HG02981 (cell line): Measurements from ENCODE around the gene RBFA.
A peak's percentile ranks its signal among the peaks of the same experiment; 100 is the strongest.
"Not testable (repeated sequence)": the region's sequence is repeated elsewhere in the genome, so short reads cannot be mapped to it uniquely, and the experiment has no call there.

Experiments used
- ATAC-seq: cut with Tn5 transposase; IDR thresholded peaks from one replicate; pipeline ENCODE4 v1.9.1; 2021; ENCODE audit warnings: mild to moderate bottlenecking, moderate library complexity; ENCODE audit not compliant: unreplicated experiment

The RBFA gene

DNA sequence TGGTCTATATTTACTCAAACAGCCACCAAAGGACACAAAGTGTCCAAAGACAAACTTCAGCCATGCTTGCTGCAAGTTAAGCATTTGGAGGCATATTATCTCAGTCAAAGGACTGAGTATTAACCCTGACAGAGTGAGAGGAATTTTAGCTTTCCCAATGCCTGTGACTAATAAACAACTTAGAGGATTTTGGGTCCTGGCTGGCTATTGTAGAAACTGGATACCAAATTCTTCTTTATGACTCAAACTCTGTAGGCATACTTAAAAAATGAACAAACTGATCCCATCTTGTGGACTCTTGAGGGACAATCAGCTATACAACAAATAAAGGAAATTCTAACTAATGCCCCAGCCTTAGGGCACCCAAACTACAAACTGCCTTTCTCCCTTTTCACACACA lies 6.5 kb upstream of the RBFA start:
- not testable (repeated sequence) for ATAC-seq

DNA sequence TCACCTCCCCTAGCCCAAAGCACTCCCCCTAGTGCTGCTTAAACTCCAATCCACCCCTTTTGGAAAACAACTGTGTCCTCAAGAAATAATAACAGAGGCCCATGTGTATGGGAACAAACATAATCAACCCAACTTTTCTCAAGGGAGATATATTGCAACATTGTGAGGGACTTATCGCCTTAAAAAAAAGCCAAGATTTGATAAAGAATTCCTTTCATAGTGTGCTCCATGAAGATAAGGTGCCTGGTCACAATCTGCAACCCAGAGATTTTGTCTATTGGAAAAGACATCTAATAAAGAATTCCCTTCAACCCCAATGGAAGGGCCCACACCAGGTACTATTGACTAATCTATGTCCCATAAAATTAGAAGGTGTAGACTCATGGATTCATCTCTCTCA lies 4.5 kb upstream of the RBFA start:
- ATAC-seq: no peak

DNA sequence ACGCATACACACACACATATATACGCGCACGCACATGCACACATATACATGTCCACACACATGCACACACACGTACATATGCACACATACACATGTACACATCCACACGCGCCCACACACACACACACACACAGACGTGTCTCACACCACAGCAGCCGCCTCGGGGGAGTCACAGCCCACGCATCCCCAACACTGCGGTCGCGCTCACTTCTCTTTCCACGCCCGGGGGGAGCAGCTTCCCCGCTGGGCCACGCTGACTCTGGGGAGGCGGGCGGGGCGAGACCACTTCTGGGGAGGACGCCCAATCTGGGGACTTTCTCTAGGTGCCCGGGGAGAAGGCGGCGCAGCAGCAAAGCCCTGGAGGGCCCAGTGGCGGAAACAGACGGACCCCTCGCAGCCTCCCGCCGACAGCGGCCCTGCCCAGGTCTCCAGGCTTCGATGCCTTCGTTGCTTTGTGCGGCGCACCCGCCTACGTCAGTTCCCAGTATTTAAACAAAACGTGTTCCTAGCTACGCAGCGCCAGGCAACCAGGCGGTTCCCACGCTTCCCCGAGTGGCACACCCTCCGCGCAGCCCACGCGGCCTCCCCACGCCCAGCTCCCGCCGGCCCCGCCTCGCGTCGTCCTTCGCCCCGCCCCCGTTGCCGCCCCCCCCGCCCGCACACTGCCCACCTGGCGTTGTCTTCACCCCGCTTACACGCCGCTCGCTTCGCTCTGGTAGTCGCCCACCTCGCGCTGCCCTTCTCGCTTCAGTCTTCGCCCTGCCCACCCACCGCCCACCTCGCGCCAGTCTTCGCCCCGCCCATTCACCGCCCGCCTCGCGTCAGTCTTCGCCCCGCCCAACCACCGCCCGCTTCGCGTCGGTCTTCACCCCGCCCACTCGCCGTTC lies 810 bp upstream of the RBFA start:
- peak; percentile 55 for ATAC-seq

DNA sequence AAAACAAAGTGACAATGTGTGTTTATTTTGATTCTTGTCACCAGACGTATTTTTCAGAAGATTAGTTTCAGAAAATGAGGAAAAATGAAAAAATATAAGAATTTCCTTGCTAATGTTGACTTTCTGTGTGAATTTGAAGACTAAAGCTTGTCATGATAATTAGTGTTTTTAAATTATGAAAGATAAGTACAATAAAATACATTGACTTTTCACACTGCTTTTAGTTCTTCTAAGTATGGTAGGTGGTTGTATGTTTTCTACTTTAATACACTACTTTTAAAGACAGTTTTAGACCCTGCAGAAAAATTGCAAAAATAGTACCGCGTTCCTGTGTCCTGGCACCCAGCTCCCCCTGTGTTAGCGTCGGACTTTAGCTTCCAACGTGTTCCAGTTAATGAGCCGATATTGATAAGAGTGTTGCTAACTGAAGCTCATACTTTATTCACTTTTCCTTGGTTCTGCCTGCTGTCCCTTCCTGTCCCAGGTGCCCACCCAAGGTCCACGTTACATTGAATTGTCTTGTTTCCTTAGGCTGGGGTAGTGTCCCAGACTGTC lies 695 bp downstream of the RBFA start:
- ATAC-seq: no peak

DNA sequence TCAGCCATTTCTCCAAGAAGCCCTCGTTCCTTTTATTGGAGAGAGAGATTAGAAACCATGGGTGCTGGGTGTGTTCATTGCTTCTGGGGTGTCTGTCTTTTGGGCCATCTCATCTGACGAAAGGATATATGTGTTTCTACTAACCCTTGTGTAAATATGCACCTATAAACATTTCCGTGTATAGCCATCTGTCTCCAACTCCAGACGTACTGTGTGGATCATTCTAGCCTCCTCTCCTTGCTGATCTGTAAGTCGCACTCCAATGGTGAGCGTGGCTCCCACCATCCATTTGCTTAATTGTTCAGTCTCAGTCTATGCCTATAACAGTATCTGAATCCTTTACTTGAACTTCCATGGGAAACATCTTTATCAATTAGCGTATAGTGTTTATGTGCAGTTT lies 1.8 kb downstream of the RBFA start:
- no peak for ATAC-seq

DNA sequence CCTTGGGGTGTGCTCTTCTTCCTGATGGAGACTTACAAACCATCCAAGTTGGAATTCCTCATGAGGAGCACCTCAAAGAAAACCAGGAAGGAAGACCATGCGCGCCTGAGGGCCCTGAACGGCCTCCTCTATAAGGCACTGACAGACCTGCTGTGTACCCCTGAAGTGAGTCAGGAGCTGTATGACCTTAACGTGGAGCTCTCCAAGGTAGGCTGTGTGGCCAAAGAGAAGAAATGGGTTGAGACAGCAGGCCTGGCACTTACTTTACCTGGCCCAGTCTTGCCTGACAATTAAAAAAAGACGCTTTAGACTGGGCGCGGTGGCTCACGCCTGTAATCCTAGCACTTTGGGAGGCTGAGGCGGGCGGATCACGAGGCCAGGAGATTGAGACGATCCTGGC lies 3.1 kb downstream of the RBFA start:
- ATAC-seq: no peak

DNA sequence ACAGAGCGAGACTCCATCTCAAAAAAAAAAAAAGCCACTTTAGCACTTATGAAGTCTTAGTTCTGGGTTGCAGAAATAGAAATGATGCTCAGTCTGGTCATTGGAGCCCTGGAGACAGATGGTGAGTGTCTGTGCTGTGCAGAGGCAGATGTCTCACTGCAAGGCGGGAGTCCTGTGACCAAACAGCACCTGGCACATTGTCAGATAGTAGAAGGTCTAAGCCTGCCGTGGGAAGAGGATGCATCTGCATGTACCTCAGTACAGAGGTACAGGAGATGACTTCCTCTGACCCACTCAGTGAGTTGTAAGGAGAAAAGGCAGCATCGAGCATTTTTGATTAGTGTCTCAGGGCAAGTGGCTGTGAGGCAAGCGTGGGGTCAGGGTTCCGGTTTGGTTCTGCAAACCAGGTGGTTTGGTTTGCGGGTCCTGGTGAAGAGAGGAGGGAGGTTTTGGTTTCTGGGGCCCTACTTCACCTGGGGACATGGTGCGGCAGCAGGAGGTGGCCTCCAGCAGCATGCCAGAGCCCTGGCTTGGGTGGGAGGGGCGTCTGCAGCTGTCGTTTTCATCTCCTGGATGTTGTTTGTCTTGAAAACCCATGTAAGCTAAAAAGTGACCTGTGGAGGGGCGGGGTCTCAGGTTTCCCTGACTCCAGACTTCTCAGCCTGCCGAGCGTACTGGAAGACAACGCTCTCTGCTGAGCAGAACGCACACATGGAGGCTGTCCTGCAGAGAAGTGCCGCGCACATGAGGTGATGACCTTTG lies 3.8 kb downstream of the RBFA start:
- no peak for ATAC-seq

DNA sequence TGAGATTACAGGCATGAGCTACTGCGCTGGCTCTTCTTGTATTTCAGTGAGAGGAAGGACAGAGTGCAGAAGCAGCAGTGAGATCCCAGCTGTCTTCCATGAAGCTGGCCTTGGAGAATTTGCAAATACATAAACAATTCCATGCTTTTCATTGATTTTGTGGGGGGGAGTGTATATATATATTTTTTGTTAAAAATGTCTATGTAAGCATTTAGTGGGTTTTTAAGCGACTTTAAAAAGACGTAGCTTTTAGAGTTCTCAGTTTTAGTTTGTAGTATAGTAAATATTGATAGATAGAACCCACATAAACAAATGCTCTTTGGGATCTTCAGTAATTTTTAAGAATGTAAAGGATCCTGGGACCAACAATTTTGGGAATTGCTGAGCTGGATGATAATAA lies 6.3 kb downstream of the RBFA start:
- ATAC-seq: no peak

DNA sequence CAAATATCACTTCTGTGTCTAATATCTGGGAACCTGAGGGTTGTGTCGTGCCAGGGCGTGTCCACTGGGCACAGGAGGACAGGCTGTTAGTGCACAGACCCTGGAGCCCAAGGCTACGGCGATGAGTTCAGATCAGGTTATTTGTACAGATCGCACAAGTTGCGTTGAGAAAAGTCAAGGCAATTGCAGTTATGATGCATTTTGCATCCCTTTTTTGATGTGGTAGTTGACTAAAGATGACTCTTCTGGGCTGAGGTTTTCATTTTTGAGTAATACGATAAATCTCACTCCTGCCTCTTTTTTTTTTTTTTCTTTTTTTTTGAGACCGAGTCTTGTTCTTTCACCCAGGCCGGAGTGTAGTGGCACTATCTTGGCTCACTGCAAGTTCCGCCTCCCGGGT lies 7.2 kb downstream of the RBFA start:
- ATAC-seq: no peak

DNA sequence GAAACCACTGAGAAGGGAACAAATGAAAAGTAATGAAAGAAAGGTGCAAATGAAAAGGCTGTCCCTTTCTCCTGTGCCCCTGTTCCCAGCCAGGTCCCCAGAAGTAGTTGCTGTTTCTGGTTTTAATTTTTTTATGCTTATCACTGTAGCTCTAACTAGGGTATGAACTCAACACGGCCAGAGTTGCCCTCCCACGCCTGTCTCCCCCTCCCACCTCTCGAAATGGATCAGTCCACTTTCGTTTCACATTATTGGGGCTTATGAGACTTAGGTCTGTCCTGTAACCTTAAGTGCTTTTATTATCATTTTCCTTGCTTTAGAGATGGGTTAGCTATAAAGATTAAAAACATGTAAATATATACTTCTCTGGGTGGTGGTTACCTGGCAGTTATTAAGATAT lies 8.6 kb downstream of the RBFA start:
- ATAC-seq: no peak

DNA sequence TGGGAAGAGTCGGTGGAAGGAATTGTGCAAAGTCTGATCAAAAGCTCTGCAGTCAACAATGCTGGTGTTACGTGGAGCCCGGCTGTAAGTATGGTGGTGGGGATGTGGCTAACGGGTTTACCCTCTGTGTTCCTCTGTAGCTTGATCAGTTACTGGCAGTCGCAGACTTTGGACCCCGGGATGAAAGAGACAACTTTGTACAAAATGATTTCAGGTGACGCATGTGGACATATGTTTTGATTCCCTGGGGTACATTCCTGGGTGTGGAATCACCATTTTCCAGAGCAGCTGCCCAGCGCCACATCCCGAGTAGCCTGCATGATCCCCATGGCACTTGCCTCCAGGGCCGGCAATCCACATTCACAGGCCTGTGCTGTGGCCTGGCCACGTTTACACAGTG lies 9.8 kb downstream of the RBFA start:
- ATAC-seq: no peak

DNA sequence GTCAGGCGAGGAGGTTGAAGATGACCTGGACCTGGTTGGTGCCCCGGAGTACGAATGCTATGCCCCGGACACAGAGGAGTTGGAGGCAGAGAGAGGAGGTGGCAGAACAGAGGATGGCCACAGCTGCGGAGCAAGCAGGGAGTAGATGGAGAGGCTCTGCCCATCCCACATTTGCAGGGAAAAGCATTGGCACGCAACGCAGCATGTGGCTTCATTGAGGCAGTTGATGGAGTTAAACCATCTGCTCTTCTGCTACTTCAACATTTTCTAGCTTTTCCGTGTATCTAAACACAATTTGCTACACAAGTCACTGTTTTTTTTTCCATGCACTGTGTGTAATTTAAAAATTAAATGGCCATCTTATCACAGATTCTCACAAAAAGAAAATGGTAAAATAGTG lies 11.8 kb downstream of the RBFA start:
- ATAC-seq: no peak

DNA sequence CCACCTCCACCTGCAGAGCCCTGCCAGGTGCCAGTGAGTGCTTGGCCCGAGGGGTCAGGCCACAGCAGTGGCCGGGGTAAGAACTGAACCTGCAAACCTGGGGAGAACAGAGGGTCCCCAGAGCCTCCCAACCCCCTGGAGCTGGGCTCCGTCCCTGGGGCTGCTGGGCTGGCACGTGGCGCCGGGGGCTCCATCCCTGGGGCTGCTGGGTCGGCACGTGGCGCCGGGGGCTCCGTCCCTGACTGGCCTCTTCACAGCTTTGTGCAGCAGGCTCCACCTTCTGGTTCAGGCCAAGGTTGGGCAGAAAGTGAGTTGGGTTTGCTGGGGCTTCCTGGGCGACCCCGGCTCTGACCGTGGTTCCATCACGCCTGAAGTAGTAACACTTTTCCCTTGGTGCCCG lies 12.2 kb downstream of the RBFA start:
- no peak for ATAC-seq

DNA sequence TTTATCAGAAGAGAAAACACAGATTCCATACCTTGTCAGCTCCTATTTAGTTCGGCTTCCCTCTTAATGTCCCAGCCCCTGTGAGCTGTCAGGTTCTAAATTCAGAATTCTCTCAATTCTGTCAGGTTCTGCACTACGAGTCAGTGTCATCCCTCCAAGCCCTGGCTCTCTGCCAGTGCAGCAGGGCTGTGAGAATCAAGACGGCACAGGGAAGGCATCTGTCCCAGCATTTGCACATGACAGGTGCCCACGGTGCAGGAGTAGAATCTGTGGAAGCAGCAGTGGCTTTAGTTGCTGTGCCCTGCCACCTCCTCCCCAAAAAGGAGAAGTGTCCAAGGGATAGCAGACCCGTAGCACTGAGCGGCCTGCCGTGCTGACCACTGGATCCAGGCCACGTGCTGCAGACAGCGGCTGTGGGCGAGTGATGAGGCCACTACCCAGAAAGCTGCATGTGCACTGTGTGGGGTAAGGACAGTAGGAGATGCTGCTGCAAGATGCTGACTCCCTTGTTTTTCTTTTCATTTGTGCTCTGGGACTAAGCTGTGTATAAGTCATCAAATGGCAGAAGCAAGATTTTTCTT lies 12.8 kb downstream of the RBFA start:
- no peak for ATAC-seq

DNA sequence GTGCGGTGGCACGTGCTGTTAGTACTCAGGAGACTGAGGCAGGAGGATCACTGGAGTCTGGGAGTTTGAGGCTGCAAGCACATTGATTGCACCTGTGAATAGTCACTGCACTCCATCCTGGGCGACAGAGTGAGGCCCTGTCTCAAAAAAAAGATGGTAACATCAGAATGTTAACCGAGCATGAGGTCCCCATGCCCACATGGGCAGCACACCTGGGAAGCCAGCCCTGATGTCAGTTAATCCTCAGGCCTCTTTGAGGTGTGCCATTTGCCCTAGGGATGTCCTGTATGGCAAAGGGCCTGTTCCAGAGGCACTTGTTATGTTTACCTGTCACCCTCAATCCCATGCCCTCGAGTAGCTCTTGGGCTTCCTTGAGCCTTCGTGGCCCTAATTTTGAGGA lies 16.6 kb downstream of the RBFA start:
- no peak for ATAC-seq

DNA sequence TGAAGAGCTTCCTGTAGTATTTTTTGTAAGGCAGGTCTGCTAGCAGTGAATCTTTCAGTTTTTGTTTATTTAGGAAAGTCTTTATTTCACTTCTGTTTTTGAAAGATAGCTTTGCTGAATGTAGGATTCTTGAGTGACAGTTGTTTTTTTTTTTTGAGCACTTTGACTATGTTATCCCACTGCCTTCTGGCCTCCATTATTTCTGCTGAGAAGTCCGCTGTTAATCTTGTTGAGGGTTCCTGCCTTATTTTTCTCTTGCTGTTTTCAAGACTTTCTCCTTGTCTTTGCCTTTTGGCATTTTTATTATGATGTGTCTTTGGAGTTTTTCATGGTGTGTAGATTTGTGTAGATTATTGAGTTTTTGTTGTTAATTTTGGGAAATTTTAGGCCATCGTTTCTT lies 21.9 kb downstream of the RBFA start:
- no peak for ATAC-seq

DNA sequence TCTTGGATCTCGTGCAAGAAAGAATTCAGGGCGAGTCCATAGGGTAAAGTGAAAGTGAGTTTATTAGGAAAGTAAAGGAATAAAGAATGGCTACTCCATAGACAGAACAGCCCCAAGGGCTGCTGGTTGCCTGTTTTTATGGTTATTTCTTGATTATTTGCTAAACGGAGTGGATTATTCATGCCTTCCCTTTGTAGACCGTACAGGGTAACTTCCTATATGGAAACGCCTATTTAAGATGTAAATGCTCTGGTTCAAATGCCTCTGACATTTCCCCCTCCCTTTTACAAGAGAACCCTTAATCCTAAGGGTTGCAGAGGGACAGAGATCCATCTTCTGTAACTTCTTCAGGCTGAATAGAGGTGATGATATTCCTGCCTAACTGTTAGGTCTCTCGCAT lies 25.7 kb downstream of the RBFA start:
- ATAC-seq: no peak

DNA sequence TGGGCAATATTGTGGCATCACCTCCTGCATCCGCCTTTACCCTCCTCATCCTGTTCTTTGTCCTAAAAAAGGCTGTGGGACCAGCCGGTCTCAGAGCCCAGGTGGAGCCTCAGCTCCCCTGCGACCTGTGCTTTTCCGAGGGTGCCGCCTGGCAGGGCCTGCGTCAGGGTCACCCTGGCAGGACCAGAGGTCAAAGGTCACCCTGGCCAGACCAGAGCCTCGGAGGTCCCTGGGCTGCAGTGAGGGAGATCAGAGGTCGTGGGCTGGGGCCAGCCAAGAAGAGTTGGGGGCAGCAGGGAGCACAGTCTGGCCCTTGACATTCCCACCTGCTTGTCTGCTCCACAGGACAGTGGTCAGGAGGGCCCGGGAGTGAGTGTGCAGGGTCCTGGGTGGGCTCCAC lies 31.5 kb downstream of the RBFA start:
- ATAC-seq: no peak

DNA sequence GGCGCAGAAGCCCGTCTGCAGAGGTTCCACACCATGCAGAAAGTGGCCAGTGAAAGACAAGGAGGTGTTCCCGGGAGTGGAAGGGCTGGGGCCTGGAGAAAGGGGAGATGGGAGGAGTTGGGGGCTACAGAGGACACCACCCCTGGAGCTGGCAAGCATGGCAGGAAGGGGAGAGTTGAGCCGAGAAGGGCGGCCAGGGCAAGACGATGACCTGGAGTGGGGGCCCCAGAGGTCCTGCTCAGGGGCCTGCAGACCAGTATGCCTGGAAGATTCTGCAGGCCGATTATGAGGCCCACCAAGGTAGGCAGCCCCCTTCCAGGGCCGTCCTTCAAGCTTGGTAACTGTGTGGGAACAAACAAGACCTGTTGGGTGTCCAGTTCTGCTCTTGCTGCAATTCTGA lies 33.1 kb downstream of the RBFA start:
- no peak for ATAC-seq

DNA sequence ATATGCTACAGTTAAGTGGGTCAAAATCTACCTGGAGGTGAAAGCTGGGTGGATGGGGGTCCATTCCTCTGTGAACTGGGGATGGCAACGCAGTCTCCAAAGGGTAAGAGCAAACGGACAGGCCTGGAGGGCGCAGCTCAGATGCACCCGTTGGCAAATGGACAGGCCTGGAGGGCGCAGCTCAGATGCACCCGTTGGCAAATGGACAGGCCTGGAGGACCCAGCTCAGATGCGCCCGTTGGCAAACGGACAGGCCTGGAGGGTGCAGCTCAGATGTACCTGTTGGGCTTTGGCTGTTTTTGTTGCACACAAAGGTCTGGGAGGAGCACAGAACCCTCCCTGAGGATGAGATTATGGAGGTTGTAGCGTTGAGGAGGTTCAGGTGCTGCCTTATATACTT lies 33.7 kb downstream of the RBFA start:
- ATAC-seq: no peak

DNA sequence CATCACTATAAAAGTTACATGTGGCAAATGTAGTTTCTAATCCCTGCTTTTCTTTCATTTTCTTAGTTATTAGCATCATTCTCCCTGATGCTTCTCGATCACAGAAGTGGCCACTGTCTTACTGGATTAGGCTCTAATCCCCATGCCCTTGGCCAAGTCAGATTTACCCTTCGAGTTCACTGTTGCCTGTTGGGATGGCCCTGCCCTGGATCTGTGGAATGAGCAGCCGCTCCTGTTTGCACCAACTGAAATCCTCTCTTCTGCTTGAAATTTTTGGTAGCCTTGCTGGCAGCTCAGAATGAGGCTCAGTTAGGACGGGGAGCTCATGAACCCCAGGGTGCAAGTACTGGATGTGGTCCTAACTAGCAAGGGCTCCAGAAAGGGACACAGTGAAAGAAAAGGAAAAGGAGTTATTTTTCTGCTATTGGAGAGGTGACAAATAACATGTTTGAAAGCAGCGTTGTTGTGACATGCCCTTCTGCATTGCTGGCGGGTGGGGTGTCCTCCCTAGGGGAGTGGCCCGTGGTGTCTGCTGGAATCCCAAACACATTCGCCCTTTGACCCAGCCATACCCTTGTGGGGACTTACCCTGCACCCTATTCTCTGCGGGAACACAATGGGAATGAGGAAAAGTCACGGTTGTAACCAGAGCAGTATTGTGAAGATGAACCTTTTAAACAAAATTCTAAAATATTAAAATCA lies 34.5 kb downstream of the RBFA start:
- ATAC-seq: no peak
